HG03108 (cell line): ENCODE data around the gene FBXO10.
"Not testable (repeated sequence)": the region's sequence is repeated elsewhere in the genome, so short reads cannot be mapped to it uniquely, and the experiment has no call there.

Experiments used
- ATAC-seq: cut with Tn5 transposase; IDR thresholded peaks from one replicate; pipeline ENCODE4 v1.9.1; 2021; ENCODE audit warnings: moderate library complexity; ENCODE audit not compliant: unreplicated experiment

The FBXO10 gene

GRCh38 chr9:37486256-37486615 is 89.9 kb downstream of the FBXO10 start:
- ATAC-seq: no peak

GRCh38 chr9:37485389-37486255 is 90.6 kb downstream of the FBXO10 start, which contains the start of gene POLR1E:
Gene POLR1E, plus strand, starts transcription at chr9:37485948. Its CDS starts 100 bp downstream, at chr9:37486048.
- peak; percentile 95 for ATAC-seq

GRCh38 chr9:37480759-37481158 is 95.4 kb downstream of the FBXO10 start:
- no peak for ATAC-seq

GRCh38 chr9:37477987-37478619 is 98.1 kb downstream of the FBXO10 start:
- ATAC-seq: not testable (repeated sequence)

- ATAC-seq: not testable (repeated sequence)
Measured at GRCh38 chr9:37477443-37477842, 98.7 kb downstream of the FBXO10 start.

GRCh38 chr9:37476930-37477329 is 99.2 kb downstream of the FBXO10 start:
- no peak for ATAC-seq

GRCh38 chr9:37474438-37474837 is 101.7 kb downstream of the FBXO10 start:
- no peak for ATAC-seq

- ATAC-seq: not testable (repeated sequence)
Measured at GRCh38 chr9:37473982-37474381, 102.2 kb downstream of the FBXO10 start.

- ATAC-seq: no peak
Measured at GRCh38 chr9:37471942-37472684, 104.1 kb downstream of the FBXO10 start.

- no peak for ATAC-seq
Measured at GRCh38 chr9:37468620-37469019, 107.6 kb downstream of the FBXO10 start.

- not testable (repeated sequence) for ATAC-seq
Measured at GRCh38 chr9:37467530-37467929, 108.7 kb downstream of the FBXO10 start.

GRCh38 chr9:37466037-37466709 is 110.0 kb downstream of the FBXO10 start:
- peak; percentile 5 for ATAC-seq

GRCh38 chr9:37465249-37466036 is 110.7 kb downstream of the FBXO10 start, which contains the start of gene ZBTB5:
Gene ZBTB5, minus strand, starts transcription at chr9:37465450. Its CDS starts 22,899 bp downstream, at chr9:37442551.
- ATAC-seq: peak; percentile 78

GRCh38 chr9:37464426-37465248 is 111.5 kb downstream of the FBXO10 start:
- peak; percentile 27 for ATAC-seq

GRCh38 chr9:37464006-37464405 is 112.2 kb downstream of the FBXO10 start:
- no peak for ATAC-seq
